Hypothalamus (tissue), 51 donors: ENCODE measurements around the gene MACROD2.

Source experiments
- DNase-seq, 51 donors: peaks; one replicate each; lab custom pipeline; 2025; lab: John Stamatoyannopoulos, UW

The MACROD2 gene

DNA sequence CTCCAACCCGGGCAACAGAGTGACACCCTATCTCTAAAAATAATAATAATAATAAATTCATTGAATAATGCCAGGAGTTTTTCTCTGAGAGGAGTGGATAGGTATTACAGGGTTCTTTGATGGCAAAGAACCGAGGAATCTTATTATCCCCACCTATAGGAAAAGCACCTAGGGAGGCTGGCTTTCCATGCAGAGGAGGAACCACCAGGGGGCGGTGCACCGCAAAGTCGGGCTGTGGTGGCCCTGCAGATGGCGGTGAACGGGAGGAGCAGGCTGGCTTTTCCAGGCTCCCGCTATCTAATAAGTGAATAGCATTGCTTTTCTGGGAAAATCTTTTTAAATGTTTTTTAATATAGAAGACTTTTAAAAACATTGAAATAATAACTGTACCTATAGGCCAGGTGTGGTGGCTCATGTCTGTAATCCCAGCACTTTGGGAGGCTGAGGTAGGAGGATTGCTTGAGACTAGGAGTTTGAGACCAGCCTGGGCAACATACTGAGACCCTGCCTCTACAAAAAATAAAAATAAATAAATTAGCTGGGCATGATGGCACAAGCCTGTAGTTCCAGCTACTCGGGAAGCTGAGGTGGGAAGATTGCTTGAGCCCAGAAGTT is 1713.8 kb downstream of the MACROD2 start:
- DNase-seq: peak in 20 of 51 donors; percentile 0 to 43 (median 4)

DNA sequence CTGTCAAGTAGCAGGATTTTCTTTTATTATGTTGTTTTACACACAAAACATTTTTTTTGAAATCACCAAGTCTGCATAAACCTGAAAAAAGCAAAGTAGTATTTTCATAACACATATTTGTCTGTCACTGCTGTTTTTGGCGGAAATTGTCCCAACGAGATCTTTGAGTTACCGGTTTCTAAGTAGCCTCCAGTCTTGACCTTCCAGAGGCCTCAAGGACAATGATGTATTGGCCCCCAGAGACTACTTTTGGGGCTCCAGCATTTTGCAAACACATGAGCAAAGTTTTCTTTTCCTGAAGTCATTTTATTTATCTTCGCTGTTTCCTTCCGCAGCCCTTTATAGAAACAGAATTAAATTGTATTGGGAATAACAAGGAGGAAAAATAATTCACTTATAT is 1715.3 kb downstream of the MACROD2 start:
- DNase-seq: no peak

DNA sequence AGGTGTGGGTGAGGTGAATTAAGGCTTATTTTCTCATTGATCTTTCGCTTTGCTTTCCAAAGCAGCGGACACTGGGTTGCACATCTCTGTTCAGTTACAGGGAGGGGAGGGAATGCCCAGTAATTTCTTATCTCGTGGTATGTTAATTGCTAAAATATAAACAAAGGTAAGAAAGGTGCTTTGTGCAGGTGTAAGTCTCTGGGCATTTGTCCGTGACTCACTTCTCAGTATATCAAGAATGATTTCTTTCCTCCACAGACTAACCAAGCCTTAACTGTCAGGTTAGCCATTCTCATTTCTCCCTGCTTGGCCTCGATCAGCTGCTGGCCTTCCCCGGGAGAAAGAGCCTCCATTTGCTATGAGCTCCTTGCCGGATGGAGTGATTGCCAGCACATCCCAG is 1715.9 kb downstream of the MACROD2 start:
- DNase-seq: no peak

DNA sequence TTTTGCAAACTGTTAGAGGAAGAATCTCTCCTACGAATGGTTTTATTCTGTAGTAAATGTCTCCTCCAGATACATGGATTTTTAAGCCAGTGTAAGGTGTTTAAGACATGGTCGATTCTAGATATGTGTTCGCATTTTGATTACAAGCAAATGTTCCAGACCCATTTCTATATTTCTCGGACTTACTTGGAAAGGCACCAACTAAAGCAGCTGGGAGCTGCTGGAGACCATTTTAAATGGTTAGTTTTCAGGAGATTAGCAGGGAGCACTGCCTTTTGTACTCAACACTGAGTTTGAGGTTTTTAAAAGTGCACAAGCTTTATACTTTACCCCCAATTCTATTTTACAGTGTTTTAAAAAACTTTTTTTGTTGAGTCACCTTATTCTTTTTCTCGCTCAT is 1720.9 kb downstream of the MACROD2 start:
- DNase-seq: no peak

DNA sequence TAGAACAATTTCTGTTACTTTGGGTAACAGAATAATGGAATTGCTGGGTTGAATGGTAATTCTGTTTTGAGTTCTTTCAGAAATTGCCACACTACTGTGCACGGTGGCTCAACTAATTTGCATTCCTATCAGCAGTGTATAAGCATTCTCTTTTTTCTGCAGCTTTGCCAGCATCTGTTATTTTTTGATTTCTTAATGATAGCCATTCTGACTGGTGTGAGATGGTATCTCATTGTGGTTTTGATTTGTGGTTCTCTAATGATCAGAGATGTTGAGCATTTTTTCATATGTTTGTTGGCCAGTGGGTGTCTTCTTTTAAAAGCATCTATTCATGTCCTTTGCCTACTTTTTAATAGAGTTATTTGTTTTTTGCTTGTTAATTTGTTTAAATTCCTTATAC is 1731.1 kb downstream of the MACROD2 start:
- no peak for DNase-seq

DNA sequence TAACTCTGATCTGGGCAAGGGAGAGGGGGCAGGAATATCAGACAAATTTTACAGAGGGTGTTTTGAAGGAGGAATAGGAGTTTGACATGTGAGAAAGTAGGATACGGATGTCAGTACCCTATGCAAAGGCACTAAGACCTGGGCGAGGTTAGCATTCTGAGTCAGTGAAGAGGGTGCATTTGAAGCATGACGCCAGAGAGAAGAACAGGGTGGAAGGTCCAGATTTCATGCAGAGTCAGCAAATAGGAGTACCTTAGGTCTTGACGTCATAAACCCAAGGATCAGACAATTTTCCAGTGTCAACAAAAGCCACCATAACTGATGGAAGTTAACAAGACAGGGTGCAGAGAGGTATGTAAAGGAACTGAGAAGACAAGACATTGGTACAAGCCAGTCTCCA is 1738.7 kb downstream of the MACROD2 start:
- DNase-seq: no peak

DNA sequence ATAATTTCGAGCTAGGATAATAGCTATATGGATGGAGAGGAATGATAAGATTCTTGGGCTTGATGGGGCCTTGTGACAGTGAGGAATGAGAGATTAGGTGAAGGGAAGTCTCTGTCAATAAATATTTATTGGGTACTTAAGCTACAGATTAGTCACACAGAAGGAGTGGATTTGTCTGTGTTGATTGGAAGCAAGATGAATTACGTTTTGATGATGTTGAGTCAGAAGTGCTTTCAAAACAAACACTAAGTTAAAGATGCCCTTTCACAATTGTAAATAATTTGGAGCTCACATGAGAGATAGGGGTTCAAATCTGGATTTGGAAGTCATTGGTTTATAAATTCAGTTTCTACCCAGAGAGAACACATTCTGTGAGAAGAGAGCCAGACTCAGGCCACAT is 1743.7 kb downstream of the MACROD2 start:
- no peak for DNase-seq

DNA sequence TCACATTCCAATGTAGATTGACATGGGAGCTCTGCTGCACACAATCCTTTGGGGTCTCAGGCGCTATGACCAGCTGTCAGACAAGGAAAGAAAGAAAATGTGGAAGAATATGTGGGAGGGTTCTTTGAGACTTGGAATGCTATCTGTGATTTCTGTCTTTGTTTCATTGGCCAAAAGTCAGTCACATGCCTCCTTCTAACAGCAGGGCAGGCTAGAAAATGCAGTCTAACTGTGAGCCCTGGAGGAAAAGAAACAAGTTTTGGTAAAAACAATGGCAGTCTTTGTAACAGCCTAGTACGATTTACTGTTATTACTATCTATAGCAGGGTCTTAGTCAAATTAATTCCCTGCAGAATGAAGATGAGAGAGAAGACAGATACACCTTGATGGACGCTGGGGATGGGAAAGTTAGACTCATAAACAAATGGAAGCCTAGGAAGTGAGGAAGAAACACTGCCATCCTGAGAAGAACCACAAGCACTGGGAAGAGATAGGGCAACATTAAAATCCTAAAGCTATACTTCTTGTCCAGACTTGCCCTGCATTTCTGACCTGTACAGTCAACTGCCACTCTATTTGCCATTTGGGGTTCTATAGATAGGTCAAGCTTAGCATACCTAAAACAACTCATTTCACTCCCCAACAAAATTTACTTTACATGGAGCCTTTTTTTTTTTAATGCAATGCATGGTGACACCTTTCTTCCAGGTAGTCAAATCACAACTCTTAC is 1744.9 kb downstream of the MACROD2 start:
- DNase-seq: no peak

DNA sequence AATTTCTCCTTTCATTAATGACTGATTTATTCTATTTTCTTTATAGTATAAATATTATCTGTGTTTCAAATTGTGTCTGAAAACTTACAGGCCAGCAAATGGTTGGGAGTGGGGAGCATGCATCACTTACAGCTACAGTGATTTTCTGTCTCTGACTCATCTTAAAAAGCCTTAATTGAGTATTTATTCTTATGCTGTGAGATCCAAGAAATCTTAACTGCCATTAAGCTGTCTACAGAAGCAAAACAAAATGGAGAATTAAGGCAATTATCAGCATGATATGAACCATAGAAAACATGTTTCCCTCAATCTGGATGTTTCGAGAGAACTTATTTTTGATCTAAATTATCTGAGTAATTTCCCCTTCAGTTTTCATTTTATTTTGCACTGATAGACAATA is 1746.8 kb downstream of the MACROD2 start:
- no peak for DNase-seq

DNA sequence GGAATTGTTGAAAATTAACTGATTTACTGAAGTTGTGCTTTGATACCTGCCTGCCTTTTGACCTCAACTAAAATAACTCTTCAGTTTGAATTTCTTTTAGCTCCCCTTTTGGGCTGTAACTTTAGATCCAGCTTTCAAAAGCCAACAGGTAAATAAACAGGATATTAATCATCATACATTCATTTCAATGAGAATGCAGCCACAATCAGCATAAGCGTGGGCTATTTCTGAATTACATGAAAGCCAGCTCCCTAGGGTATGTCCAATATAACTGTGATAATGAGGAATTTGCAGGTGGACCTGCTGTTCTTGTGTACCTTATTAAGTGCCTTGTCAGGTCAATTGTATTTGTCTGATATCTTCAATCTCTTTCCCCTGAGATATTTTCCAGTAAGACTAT is 1747.3 kb downstream of the MACROD2 start:
- no peak for DNase-seq

DNA sequence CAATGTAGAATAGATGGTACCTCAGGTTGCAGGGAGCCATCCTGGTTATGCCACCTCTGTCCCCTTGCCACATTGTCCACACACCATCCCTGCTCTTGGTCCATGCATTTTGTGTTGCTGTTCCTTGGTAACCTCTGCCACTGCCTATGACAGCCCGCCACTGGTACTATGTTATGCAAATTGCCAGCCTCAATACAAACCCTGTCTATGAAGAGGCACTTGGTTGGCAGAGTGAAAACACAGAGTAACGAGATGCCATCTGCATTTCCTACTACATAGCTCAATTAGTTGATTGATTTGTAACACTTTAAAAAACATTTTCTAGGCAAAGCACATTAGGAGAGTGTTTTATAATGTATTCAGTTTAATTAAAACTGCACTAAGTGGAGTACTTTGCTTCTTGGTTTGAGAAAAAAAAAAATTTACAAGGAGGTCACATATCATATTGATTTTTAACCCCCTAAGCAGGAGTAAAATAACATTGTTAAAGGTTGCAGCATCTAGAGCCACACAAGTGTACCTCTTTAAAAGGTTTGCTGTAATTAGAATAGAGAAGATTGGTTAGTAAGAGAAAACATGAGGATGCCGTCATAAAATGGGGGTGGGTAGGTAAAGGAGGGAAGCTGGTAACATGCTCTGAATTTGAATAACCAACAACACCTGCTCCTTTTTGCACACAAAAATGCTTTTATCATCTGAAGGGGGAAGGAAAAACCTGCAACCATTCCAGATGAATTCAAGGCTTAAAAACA is 1760.9 kb downstream of the MACROD2 start:
- peak in 7 of 51 donors; percentile 2 to 53 (median 15) for DNase-seq

DNA sequence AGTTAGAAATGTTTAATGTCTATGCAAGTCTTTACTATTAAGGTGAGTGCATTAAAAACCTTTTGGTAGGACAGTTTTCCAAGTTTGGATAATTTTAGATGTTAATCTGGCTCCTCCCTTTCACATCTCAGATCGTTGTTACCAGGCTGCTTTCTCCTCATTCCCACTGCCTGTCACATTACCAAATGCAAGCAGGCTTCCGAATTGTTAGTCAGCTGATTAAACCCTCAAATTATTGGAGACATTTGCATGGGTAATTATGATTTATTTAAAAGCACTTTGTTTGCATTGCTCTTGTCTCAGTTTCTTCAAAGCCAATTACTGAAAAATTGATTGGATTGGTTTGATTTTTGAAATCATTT is 1761.4 kb downstream of the MACROD2 start:
- DNase-seq: no peak

DNA sequence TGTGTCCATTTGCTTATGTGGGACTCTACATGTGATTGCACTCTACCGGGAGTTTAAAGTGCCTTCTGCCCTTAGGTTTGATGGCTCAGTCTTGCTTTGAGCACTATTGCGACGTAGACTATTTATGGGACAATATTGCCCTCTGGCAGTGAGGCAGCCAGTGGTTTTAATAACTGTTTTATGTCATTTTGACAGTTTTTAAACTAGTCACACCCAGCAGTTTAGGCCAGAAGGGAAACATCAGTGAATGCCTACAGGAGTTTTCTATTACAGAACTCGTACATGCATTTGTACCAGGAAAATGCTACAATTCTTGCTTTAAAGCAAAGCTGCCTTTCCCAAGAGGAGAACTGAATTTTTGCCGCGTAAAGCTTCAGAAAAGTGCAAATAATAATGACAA is 1764.3 kb downstream of the MACROD2 start:
- peak in 8 of 51 donors; percentile 1 to 42 (median 10) for DNase-seq

DNA sequence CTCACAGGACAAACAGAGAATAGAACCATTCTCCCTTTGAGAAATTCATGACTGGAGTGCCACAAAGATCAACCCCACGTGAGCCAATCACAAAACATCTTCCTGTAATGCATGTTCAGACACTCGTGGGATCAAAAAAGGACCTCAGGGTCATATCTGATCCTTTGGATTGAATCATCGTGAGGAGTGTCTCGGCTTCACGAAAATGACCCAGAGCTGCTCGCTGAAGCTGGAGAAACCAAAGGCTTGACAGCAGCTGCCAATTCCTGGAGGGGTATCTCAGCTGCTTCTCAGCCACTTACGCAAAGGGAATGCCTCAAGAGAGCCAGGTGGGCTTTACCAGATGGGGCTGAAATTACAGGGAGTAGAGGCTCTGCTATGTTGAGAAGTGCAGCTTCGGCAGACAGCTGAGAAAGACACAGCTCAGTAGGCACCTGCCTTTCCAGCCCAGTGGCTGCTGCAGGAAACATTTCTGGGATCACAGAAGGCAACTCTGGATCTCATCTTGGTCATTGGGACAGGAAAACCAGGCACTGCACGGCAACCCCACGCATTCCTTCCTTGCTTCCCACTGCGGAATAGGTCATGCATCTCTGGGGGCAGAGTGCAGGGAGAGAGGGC is 1764.8 kb downstream of the MACROD2 start:
- DNase-seq: peak in 6 of 51 donors; percentile 1 to 33 (median 8)

DNA sequence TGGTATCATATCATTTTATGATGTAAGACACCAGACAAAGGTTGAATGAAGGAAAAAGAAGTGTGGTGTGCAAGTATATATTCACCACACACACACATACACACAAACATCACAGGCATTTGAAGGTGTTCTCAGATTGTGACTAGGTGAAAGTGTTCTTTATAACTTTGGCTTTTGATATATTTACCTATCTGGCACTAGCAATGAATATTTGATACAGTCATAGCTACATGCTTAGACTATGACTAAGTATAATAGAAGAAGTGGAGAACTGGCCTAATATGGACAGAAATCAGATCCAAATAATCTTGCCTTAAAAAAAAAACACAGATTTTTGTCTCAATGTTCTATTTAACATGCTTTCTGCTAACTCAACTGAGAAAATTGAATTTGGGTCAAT is 1768.0 kb downstream of the MACROD2 start:
- no peak for DNase-seq

DNA sequence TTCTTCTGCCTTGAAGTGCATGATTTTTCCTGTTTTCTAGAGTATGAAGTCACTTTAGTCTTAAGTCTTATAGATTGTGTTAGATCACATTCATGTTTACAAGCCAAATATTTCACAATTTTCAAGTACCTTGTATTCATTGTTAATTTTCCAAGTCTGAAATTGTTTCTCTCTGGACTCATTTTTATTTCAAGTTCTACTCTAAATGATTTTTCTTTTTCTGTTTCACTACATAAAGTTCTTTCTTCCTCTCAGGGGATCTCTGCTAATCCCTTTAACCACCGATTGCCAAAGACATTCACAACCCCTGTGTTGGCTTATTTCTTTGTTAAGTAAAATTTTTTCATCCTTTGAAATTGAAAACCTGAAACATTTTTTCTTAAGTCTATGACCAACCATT is 1772.3 kb downstream of the MACROD2 start:
- DNase-seq: no peak

DNA sequence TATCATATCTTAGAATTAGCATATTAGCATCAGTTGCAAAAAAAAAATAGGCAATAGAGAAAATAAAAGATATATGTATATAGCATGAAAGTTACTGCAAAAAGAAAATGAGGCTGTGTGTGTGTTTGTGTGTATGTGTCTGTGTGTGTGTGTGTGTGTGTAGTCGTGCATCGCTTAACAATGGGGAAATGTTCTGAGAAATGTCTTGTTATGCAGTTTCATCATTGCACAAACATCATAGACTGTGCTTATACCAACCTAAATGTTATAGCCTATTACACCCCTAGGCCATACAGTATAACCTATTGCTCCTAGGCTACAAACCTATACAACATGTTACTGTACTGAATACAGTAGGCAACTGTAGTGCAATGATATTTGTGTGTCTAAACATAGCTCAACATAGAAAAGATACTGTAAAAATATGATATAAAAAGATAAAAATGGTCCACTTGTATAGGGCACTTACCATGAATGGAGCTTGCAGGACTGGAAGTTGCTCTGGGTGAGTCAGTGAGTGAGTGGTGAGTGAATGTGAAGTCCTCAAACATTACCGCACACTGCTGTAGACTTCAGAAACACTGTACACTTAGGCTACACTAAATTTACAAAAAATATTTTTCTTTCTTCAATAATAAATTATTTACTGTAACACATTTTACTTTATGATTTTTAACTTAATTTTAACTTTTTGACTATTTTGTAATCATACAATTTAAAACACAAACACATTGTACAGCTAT is 1772.9 kb downstream of the MACROD2 start:
- no peak for DNase-seq

DNA sequence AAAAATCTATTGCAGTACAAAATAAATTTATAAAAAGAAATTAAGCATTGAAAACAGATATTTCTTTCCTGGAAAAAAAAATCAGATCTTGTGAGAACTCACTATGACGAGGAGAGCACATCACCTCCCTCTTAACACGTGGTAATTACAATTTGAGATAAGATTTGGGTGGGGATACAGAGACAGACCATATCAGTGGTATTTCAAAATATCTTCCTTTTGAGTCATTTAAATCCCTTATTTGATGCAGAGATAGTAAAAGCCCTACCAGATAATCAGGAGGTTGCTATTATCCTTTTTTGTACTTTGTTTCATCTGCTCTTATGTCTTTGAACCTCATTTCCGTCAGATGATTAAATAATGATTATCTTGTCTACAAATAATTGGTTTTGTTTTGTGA is 1777.5 kb downstream of the MACROD2 start:
- DNase-seq: no peak

DNA sequence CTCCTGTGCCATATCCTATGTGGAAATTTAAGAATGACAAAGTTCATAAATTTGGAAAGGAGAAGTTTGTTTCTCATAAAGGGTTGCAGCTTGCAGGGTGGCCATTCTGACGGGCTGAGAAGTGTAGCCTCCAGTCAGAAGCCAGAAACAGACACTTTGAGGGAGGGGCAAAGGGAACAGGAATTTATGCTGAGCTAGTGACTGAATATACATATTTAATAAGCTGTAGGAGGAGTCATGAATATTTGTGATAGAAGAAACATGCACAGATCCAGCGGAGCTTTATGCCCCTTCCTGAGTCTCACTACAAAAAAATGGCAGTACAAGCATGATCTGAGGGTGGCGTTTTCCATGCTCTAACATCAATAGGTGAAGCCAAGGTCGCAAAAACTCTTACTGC is 1779.6 kb downstream of the MACROD2 start:
- DNase-seq: no peak

DNA sequence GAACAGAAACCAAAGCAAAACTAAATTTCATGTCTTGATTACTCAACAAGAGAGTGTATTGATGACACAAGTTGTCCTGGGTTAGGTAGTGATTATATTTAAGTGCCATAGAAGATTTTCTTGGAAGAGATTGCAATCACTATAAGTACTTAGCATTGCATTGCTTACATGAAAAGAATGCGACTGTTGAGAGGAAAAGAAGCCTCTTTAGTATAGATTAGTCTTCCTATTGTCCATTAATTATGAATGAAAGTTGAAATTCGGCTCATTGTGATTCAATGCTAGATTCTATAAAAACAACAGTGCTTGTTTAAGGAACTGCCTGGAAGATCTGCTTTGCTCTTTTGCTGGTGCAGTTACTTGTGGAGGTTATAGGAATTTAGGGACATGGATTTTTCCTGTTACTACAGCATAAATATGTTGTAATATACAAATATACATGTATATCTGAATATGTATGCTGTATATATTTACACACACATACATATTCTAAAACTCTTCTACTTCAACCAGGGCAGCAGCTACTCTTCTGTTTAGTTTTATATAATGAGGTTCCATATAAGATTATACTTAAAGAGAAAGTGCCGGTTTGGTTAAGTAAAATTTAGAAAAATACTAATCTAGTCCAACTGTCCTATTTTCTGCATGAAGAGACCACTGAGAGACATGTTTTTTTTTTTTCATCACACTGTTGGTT is 1781.6 kb downstream of the MACROD2 start:
- no peak for DNase-seq
